SKM-1 treated with dmso at 0.1 percent for 144 hours (cell line): ENCODE results near the gene PGRMC2.

Experiments used
- DNase-seq: peaks from one replicate; lab custom pipeline; 2025; ENCODE audit not compliant: unreplicated experiment; lab: John Stamatoyannopoulos, UW

PGRMC2 gene

GRCh38 chr4:128299848-128300247 is 12.2 kb upstream of the PGRMC2 start:
- DNase-seq: no peak

GRCh38 chr4:128298852-128299251 is 11.2 kb upstream of the PGRMC2 start:
- DNase-seq: no peak

- DNase-seq: no peak
These were observed 10.6 kb upstream of the PGRMC2 start for GRCh38 chr4:128298146-128298758.

- DNase-seq: no peak
These were observed 7.6 kb upstream of the PGRMC2 start for GRCh38 chr4:128295255-128295654.

- no peak for DNase-seq
These were observed 6.9 kb upstream of the PGRMC2 start for GRCh38 chr4:128294464-128294863.

- no peak for DNase-seq
These were observed 4.7 kb upstream of the PGRMC2 start for GRCh38 chr4:128292349-128292748.

- DNase-seq: no peak
These were observed 3.5 kb upstream of the PGRMC2 start for GRCh38 chr4:128291096-128291495.

GRCh38 chr4:128290526-128290925 is 2.9 kb upstream of the PGRMC2 start:
- no peak for DNase-seq

GRCh38 chr4:128289523-128290158 is 2.0 kb upstream of the PGRMC2 start:
- no peak for DNase-seq

GRCh38 chr4:128288689-128289106 is 1.1 kb upstream of the PGRMC2 start:
- DNase-seq: no peak

- peak; percentile 100 for DNase-seq
These were observed 467 bp upstream of the PGRMC2 start for GRCh38 chr4:128287871-128288688.

GRCh38 chr4:128286474-128287058 is 1.0 kb downstream of the PGRMC2 start:
- DNase-seq: no peak

- no peak for DNase-seq
These were observed 2.3 kb downstream of the PGRMC2 start for GRCh38 chr4:128285085-128285997.

GRCh38 chr4:128284317-128284716 is 3.3 kb downstream of the PGRMC2 start:
- no peak for DNase-seq

- no peak for DNase-seq
These were observed 4.5 kb downstream of the PGRMC2 start for GRCh38 chr4:128283071-128283470.

GRCh38 chr4:128282516-128282915 is 5.1 kb downstream of the PGRMC2 start:
- no peak for DNase-seq

GRCh38 chr4:128281354-128281753 is 6.3 kb downstream of the PGRMC2 start:
- DNase-seq: no peak

GRCh38 chr4:128279624-128280225 is 7.9 kb downstream of the PGRMC2 start:
- no peak for DNase-seq

- no peak for DNase-seq
These were observed 9.8 kb downstream of the PGRMC2 start for GRCh38 chr4:128277856-128278255.

GRCh38 chr4:128275346-128275745 is 12.3 kb downstream of the PGRMC2 start:
- DNase-seq: no peak
